Cerebellar cortex (tissue), 1 donor: Measurements from ENCODE around the gene SDC3.
A peak's percentile ranks its signal among the peaks of the same experiment; 100 is the strongest.

Source experiments
- DNase-seq: peaks from one replicate; pipeline ENCODE4 v3.0.0-alpha.2; 2015; ENCODE audit warnings: low spot score

The SDC3 gene

DNA sequence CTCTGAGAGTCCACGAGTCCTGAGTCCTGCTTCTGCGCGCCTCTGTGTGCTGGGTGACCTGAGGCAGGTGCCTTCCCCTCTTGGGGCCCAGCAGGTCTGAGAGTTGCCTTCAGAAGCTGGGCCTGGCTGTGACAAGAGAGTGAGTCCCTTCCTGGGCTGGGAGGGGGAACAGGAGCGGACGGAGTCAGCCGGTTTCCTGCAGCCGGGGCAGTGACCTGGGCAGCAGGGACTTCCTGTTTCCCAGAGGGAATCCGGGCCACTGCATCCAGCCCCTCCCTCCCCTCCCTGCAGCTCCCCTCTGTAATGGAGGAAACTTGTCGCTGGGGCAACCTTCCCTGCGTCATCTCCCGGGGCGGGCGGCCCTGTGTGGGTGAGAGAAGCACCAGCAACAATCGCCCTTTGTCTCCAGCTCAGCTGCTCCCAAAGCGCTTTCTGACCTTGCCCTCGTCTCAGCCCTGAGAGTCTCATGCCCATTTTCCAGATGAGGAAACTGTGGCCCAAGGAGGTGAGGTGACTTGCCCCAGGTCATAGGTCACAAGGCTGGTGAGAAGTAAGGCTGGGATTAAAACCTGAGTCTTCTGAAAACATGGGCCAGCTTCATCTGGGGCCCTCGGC is 61.1 kb downstream of the SDC3 start:
- no peak for DNase-seq

DNA sequence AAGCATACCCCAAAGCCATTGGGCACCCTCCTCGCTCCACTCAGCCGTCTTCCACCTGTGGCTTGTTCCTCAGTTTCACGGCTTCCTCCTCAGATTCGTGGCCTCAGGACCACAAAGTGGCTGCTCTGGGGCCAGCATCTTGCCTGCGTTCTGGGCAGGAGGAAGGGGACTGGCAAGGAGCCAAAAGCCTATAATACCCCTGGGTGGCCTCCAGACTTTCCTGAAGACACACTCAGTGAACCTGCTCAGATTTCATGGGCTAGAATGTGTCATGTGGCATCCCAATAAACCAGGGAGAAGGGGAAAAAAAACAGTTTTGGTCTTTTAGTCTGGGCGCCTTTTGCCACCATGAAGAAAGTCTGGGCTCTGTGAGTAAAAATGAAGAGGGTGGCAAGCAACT is 62.0 kb downstream of the SDC3 start:
- DNase-seq: no peak

DNA sequence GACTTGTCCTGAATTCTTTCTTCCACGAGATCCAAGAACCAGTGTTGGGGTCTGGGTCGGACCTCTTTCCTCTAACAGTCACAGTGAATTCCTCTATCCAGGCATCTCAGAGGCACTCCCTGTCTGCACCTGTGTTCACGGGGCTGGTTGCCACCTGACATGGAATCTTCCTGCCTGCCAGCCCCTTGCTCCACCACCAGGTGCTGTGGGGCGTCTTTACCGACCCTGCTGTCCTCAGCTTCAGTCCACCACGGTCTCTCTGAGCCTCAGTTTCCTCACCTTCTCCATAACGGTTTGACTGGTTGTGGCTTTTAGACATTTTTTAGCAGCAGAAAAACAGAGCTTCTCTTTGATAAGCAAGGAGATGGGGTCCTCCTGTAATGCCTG is 62.7 kb downstream of the SDC3 start:
- DNase-seq: no peak

DNA sequence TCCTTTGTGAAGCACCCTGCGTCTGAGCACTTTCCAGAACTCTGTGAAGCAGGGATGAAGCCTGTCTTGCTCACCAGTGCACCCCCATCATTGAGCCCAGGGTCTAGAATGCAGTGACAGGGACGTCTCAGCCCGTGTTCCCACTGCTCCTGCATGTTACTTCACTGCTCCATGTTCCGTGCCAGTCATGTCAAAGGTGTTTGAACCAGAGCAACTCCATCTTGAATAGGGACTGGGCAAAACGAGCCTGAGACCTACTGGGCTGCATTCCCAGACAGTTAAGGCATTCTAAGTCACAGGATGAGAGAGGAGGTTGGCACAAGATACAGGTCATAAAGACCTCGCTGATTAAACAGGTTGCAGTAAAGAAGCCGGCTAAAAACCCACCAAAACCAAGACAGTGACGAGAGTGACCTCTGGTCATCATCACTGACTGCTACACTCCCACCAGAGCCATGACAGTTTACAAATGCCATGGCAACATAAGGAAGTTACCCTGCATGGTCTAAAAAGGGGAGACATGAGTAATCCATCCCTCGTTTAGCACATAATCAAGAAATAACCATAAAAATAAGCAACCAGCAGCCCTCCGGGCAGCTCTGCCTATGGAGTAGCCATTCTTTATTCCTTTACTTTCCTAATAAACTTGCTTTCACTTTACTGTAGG is 63.2 kb downstream of the SDC3 start:
- DNase-seq: no peak

DNA sequence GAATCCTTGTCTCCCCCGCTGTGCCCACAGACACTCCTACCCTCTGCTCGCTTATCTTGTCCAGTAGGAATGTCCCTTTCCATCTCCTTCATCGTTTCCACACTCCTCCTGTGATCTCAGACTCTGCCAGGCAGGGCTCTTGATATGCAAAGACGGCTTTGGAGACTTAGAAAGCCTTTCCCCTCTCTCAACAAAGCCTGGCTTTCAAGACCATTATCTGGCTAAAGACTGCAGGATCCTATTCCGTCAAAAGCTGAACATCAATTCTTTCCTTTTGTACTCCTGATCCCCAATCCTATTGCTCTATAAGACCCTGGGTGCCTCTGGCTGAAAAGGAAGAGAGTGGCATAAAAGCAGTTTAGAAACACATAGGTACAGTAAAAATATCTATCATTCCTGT is 63.9 kb downstream of the SDC3 start:
- no peak for DNase-seq

DNA sequence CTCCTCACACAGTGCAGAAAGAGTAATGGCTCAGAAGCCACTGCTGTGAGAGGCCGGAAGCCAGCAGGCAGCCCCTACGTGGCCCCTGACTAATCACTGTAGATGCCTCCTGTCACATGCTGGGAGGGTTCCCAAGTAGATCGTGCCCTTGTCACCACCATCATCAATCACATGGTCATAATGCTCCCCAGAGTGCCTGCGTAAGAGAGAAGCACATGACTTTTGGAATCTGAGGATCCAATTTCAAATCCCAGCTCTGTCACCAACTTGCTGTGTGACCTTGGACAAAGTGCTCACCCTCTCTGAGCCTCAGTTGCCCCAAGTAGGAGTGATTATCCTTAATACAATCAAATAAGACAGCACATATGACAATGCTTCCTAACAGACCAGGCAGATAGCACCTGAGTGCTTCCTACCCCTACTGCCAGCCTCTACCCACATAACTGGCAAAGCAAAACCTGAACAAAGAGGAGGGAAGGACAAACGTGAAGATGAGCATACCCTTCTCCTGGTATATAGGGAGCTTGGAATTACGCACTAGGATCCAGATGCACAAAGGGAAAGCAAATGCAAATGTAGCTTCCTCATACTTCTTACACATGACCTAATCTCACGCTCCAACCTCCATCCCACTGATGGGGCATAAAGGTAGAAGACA is 65.7 kb downstream of the SDC3 start:
- no peak for DNase-seq

DNA sequence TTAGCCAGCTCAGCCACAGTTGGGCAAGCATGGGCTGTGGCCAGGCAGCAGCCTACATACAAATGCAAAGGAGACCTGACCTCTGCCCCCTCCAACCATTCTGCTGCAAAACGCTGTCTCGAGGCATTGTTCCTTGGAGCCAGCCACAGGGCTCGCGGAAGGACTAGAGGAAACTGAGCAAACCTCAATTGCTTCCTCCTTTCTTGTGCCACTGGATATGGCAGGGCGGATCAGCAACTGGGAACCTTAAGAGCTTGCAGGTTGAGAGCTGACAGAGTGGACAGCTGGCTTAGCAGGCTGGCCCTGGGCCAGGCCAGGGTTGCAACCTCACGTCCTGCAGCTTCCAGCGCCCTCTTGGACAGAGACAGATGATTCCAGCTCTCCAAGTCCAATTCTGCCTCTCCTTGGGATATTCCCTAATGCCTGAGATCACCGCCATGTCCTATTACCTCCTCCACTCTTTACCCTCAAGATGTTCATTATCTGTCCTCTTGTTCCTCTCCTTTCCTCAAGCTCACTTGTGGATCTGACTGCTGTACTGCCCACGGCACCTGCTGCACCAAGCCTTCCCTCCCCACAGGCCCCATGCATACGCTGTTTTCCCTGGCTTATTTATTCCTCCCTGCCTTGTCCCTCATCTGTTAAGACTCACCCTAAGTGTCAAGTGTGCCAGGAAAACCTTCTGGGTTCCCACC is 67.5 kb downstream of the SDC3 start:
- no peak for DNase-seq

DNA sequence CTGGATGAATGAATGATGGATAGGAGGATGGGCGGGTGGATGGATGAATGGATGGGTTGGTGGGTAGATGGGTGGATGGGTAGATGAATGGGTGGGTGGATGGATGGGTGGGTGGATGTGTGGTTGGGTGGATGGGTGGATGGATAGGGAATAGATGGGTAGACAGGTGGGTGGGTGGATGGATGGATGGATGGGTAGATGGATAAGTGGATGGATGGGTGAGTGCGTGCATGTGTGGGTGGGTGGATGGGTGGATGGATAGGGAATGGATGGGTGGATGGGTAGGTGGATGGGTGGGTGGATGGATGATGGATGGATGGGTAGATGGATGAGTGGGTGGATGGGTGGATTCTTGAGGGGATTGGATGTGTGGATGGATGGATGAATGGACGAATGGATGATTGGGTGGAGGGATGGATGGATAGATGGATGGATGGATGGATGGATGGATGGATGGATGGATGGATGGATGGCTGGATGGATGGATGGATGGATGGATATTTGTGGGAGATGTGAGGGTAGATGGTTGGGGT is 68.7 kb downstream of the SDC3 start:
- DNase-seq: no peak

DNA sequence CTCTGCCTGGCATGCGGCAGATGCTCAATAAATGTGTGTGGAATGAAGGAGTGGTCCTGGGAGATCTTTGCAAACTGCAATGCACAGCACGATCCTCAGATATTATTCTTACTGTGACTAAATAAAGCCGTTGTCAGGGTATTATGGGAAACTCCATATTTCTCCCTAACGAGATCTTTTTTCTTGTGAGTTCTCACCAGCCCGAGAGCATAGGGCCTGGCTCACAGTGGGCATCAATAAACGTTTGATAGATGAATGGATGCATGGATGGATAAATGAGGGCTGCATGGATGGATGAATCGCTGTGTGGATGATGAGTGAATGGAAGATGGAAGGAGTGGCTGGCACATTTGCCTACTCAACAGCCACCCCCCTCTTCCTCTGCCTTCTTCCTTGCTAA is 69.6 kb downstream of the SDC3 start:
- no peak for DNase-seq

DNA sequence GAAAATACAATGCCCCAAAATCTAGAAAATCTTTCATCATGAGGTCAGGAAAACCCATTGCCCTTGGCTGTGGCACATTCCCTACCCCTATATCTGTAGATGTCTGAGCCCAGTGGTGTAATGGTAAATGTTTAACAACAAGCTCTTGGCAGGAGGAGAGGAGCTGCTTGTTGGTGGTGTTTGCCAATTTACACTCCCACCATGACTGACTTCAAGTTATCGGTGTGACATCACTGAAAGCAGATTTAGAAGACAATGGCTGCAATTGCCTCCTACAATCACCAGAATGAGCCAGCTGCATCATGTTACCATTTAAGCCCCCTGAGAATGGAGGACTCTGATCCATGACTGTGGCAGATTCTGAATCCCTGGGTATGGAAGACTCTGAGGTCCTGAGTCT is 70.9 kb downstream of the SDC3 start:
- no peak for DNase-seq

DNA sequence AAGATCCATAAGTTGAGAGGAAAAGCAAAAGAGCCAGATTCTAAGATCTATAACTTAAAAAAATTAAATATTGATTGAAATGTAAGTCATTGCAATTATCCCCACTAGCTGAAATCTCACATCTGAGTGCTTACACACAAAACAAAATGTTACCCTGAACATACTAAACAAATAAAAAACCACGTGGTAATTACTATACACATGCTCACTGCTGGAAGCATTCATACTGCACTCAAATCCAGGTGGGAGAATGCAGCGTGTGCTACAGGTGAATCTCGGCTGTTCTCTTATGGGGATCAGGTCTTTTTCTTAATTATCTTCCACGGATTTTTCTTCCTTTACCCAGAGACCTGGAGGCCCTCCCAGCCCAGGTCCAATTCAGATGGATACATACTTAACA is 74.3 kb downstream of the SDC3 start:
- no peak for DNase-seq

DNA sequence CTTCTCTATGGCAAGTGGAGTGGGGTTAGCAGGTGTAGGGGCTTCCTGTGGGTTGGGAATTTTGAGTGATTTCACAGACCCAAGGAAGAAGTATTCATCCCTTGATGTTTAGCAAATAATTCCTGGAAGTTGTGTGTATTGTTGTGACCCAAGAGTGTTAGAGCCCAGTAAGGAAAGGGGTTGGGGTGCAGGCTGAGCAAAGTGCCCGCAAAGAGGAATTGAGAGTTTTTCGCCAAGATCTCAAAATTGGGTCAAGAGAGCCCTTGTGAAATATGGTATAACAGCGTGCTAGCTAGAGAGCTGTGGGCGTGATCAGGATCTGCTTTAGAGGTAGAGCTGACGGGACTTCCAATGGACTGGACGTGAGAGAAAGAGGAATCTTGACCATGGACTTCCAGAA is 78.0 kb downstream of the SDC3 start:
- no peak for DNase-seq

DNA sequence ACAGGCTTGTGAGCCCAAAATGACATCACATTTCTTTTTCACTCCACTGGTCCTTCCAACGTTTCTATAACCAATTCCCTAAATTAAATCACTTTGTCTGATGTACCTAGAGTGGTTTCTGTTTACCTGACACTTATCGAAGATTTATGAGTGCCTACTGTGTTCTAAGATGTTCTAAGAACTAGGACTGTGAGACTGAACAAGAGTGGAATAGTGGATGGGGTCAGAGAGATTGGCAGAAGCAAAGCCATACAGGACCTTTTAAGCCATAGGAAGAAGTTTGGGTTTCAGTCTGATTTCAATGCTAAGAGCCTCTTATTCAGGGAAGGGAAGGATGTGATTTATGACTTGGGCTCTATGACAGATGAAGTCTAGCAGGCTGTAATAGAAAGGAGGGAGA is 78.7 kb downstream of the SDC3 start:
- no peak for DNase-seq

DNA sequence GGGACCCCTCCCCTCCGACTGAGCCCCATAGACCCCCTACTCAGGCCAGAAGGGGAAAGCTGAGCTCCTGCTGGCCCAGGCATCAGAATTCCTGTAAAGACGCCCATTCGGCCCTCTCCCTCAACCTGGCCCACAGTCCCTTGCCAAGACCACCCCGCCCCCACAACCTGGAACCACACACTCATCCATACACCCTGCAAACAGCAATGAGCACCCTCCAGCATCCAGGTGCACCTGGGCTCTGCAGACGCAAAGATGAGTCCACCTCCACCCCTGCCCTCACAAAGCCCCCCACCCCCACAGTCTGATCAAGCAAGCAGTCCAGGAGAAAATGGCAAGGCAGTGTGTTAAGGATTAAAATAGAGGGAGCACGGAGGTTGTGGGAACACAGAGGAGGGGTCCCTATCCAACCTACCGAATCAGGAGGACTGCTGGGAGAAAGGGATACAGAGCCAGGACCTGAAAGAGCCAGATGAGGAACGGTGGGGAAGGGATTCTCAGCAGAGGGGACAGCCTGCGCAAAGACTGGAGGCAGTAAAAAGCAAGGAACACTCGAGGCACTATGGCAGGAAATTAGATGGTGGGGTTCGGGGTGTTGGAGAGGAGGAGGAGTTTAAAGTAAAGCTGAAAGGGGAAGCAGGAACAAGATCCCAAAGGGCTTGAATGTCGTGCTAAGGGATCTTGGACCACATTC is 83.7 kb downstream of the SDC3 start:
- DNase-seq: no peak

DNA sequence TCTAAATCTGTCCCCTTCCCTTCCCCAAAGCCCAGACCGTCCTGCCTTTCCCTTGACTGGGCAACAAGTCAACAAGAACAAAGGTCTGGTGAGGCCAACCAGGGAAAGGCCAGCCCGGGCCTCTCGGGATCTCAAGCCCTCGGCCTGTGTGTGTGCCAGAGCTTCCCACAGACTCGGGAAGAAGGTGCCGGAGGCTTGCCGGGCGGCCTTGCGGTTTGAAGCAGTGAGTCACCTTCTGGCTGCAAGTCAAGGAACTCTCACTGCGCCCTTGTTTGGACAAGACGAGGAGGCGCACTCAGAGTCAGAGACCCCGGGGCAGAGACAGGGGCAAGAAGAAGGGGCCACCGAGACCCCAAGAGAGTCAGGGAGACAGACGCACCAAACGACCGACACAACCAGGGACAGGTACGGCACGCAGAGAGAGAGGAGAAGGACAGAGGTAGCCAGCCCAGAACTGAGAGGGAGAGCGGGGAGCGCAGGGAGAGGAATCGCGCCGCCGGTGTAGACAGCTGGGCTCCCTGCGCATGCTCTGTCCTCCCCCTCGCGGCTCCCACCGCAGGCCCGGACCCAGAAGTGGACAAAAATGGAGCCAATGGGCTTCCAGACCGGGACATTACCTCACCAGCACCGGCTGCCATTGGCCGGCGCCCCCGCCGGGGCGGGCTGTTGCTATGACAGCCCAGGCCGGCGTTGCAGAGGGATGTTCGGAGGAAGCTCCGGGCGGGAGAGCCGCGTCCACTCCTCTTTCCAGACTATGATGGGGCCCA is 84.4 kb downstream of the SDC3 start:
- DNase-seq: peak; percentile 98

DNA sequence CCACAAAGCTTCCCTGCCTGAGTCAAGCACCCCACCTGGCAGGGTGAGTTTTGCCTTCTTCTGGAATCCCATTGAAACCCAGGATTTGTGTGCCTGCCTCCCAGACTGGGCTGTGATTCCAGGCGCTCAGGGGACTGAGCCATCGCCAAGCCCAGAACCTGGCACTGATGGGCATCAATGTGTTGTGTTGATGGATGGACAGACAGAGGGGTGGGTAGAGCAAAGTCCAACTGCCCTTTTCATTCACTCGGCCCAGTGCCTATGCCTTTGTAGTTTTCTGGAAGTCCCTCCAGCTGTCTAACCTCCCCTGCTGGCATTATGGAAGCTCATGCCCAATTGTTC is 85.0 kb downstream of the SDC3 start:
- DNase-seq: no peak

DNA sequence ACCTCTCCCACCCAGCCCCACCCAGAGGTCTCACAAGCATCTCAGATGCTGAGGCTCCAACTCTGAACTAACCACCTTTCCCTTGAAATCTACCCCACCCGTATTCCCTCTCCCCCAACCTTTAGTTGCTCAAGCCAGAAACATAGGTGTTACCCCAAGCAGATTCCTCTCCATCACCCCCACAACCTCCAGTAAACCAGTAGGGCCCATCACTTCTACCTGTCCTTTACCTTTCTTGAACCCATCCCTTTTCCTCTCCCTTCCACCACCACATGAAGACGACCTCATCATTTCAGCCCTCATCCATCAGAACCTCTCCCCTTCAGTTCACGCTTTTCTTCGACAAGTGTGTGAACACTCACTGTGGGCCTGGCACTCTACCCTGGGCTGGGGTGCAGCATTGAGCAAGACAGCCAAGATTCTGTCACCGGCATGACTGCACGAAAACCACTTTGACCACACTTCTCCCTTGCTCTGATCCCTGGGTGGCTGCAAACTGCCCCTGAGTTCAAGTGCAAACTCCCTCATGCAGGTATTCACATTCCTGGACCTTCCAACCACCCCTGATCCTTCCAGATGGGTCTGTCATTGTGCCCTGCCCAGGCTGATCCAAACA is 85.5 kb downstream of the SDC3 start:
- DNase-seq: no peak

DNA sequence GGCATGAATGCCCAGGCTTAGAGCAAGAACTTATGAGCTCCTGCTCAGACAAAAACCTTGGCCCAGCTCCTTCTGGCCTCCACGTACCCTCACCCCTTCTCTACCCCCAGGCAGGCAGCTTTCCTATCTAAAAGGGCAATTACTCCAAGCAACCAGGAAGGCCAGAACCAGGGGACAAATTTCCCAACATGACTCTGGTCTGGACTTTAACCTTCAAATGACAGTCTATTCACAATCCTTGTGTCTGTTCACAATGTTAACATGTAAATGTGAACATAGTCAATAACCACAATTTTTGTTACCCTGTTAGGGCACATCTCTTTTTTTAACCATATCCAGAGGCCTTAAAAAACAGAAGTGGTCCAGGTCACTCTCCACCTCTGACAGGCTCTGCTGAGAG is 86.6 kb downstream of the SDC3 start:
- DNase-seq: no peak

DNA sequence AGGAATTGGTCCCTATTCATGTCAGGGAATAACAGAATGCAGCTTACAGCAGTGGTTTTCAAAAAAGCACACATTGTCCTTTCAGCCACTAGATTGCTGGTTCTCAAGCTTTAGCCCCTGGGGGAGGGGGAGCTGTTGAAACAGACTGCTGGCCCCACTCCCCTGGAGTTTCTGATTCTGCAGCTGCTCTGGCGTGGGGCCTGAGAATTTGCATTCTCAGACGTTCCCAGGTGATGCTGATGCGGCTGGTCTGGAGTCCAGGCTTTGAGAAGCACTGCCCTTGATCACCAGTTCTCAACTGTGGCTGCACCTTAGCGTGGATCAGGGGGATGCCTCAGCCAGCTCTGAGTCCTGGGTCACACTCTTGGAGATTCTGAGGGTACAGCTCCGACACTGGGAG is 88.3 kb downstream of the SDC3 start:
- no peak for DNase-seq
